Measurements from ENCODE around the gene TEX11.
A peak's percentile ranks its signal among the peaks of the same experiment; 100 is the strongest.

Gene TEX11

GRCh38 chrX:70488856-70489255 is 419.7 kb downstream of the TEX11 start:
- DNase-seq, result peak in 2 of 3 donors; percentile 34 to 46

DNA sequence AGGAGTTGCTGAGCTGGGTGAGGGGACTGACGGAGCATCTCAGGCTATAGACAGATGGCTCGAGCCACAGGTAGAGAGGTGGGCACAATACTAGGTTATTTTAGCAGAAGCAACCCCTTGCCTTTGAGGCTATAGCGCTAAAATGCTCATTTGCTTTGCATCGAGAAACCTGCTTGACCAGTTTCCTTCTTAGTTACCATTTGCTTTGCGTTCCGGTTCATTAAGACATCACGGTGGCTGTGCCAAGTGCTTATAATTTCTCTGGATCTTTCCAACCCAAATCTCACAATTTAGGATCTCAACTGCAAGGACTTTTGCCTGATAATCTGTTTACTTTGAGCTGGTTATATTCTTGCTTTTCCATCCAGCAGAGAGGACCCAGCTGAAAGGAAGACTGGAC is 423.0 kb downstream of the TEX11 start:
- DNase-seq, result no peak

GRCh38 chrX:70482300-70482699 is 426.2 kb downstream of the TEX11 start:
- peak in 1 of 3 donors; percentile 14 for DNase-seq

- DNase-seq, result peak; percentile 58 to 72 (median 71)
These were observed 426.8 kb downstream of the TEX11 start for GRCh38 chrX:70481471-70482270.

- DNase-seq, result no peak
These were observed 427.9 kb downstream of the TEX11 start for GRCh38 chrX:70480660-70481018.

GRCh38 chrX:70479922-70480659 is 428.4 kb downstream of the TEX11 start:
- no peak for DNase-seq

DNA sequence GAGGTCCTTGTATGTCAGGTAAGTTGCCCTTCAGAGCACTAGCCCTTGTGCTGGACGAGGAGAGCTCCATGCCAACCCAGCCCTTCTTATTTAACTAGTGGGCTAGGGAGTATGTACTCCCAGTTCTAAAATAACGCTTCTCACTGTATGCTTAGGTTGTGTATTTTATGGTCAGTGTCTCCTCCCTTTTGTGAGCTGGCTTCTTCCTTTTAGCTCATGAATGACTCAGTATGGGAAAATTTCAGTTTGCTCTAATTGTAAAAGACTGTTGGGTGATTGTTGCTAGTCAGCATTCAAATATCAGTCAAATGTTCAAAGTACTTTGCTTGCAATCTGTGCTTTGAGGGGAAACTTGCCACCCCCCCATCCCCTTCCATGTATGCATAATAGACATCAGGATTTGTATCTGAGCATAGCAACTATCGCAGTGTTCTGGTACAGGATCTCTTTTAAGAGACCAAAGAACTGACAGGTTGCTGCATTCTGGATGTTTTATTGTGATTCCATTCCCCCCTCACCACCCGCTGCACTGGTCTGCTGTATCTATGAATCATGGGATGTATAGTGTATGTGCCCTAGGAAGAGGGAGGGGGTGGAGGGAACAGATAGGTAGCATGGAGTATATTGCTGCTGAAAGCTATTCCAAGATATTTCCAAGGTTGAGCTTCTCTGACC is 429.1 kb downstream of the TEX11 start:
- peak in 2 of 3 donors; percentile 45 to 49 for DNase-seq
